Activated naive CD4-positive, alpha-beta T cell treated with anti-CD3 and anti-CD28 coated beads, Interleukin-2, amount 10 ng/mL, durations not matched to agents 7 days and 5 days (primary cell): ENCODE data around the gene STX8.

Source experiments
- CTCF ChIA-PET: fragments of 350-600 bp; sonication (Branson Sonifier 250); formaldehyde crosslinking; loops from one replicate; lab custom pipeline; 2021; ENCODE audit warnings: antibody characterized with exemption; lab: Charles Lee
- DNase-seq: peaks from one replicate; pipeline ENCODE4 v3.0.0-alpha.2; 2020
- H3K27ac Mint-ChIP-seq: one replicate; pipeline ENCODE4 v1.8.0; 2021; ENCODE audit warnings: mild to moderate bottlenecking, moderate library complexity, mixed read lengths
- H3K27me3 Mint-ChIP-seq: one replicate; pipeline ENCODE4 v1.8.0; 2021; ENCODE audit warnings: mild to moderate bottlenecking, mixed read lengths
- H3K36me3 Mint-ChIP-seq: one replicate; pipeline ENCODE4 v1.8.0; 2021; ENCODE audit warnings: mixed read lengths
- H3K4me1 Mint-ChIP-seq: one replicate; pipeline ENCODE4 v1.8.0; 2021; ENCODE audit warnings: mixed read lengths
- H3K4me3 Mint-ChIP-seq: one replicate; pipeline ENCODE4 v1.8.0; 2021; ENCODE audit warnings: mild to moderate bottlenecking, moderate library complexity, mixed read lengths
- H3K9me3 Mint-ChIP-seq: one replicate; pipeline ENCODE4 v1.8.0; 2021; ENCODE audit warnings: mixed read lengths

STX8 gene

DNA sequence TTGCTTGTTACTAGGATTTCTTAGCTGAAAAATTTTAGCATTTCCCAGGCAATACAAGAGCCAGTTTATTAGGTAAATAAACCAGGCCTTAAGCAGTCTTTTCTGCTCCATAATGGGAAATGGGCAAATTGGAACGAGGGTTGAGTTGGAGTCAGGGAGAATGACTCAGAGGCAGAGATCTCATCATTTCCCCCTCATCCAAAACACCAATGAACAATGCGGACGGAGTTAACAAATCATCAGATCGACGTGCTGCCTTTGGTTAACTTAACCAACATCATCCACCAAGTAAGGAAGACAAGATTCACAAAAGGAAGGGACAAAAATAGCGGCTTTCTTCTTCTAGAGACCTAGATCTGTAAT, 243.5 kb downstream of the STX8 start:
- CTCF ChIA-PET, result no interaction called here
- Mint-ChIP-seq H3K9me3 (peaks cover 18% of the 10 kb centered on the region), H3K4me1 (no peaks in the 10 kb centered on the region)

DNA sequence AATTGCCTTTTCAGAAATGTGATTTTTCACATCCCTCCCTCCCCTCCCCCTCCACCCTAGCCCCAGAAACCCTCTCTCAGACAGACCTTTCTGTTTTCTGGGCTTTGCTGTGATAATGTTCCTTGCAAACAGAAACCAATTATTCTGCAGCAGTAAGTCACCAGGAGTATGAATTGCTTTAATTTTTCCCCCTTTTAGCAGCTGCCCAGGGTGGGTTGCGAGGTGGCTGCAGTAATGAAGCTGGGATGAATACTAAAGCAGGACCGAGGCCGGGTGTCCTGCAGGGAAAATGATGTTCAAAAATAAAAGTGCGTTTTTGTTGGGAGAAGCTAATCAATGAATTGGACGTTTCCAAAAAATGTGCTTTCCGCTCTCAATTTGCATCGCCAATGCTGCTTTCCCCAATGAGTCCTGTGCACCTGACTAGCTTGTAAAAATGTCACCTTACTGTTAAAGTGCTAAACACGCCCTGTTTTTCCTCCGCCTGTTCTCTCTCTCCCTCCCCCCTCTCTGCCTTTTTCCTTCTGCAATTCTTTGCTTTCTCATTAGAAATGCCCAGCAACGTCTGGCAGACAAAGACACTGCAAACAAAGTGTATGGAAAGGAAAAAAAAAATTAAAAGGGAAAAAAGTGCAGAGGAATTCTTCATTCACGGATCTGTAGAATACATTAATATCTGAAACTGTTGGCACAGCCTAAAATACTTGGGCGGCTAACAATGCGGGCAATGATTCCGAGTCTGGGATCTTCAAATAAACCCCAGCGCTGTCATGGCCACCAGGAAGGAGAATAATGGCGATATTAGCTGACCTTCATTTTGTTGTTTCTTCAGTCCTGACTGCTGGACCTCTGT, 244.1 kb downstream of the STX8 start:
- Mint-ChIP-seq H3K27ac (no peak overlapping the region), H3K27me3 (peaks cover 3% of the 10 kb centered on the region), H3K4me3 (no peak overlapping the region), H3K9me3 (peaks cover 18% of the 10 kb centered on the region), H3K4me1 (no peaks in the 10 kb centered on the region), H3K36me3 (peaks cover 4% of the 10 kb centered on the region)
- no peak for DNase-seq
- CTCF ChIA-PET, result no interaction called here

More for the DNA sequence above, 243.5 kb downstream of the STX8 start:
- H3K27me3 Mint-ChIP-seq, result peaks cover under 1% of the 10 kb centered on the region
- H3K27ac Mint-ChIP-seq, result no peak overlapping the region
- H3K36me3 Mint-ChIP-seq, result peaks cover 4% of the 10 kb centered on the region
- no peak overlapping the region for H3K4me3 Mint-ChIP-seq
- DNase-seq, result no peak

DNA sequence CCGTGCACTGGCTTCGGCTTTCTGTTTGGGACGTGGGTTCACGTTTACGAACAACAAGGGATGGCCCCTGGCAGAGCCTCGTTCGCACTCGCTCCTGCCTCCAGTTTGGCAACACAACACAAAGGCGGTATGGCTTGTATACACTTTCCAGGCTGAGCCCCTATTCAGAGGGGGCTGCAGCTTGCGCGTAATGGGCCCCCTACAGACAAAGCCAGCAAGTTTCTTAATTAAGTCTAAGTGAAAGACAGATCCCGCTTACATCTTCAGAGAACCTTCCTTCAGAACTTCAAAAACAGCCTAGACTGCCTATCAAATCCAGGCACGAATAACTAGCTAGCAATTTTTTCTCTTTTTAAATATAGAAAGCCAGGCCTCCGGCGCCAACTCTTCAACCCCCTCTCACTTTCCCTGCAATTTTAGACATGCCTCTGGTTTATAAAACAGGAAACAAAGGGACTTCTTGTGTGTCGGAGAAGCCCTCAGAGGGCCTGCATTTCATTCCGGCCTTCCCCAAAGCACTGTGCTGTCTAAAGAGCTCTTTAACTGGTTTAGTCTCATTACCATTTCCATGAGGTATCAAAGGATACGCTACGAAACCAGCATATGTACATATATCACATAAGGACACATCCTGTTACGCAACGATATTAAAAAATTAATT, 244.9 kb downstream of the STX8 start:
- Mint-ChIP-seq H3K4me3 (no peak overlapping the region), H3K27me3 (peaks cover 3% of the 10 kb centered on the region), H3K36me3 (peaks cover 4% of the 10 kb centered on the region), H3K9me3 (peaks cover 18% of the 10 kb centered on the region), H3K4me1 (no peaks in the 10 kb centered on the region), H3K27ac (no peak overlapping the region)
- CTCF ChIA-PET, result no interaction called here
- DNase-seq, result no peak

DNA sequence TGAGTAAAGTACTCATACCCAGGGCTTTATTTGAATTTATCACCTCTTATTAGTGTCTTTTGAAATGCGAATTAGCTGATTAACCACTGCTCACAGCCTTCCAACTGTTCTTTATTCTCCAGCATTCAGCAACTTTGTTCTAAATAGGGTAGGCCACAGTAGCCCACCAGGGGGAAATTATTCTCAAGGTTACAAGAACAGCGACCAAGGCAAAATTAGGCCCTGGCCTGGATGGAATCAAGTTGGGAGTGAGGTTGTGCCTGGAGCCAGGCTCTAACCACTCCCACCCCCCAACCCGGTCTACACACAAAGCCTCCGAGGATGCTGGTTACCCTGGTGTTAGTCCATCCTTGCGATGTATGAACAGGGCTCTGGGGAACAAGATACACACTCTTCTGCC, 245.5 kb downstream of the STX8 start:
- Mint-ChIP-seq H3K4me1 (no peaks in the 10 kb centered on the region), H3K4me3 (no peak overlapping the region), H3K27ac (no peak overlapping the region), H3K36me3 (peaks cover 4% of the 10 kb centered on the region), H3K27me3 (peaks cover 3% of the 10 kb centered on the region), H3K9me3 (peaks cover 13% of the 10 kb centered on the region)
- no peak for DNase-seq
- CTCF ChIA-PET, result no interaction called here

DNA sequence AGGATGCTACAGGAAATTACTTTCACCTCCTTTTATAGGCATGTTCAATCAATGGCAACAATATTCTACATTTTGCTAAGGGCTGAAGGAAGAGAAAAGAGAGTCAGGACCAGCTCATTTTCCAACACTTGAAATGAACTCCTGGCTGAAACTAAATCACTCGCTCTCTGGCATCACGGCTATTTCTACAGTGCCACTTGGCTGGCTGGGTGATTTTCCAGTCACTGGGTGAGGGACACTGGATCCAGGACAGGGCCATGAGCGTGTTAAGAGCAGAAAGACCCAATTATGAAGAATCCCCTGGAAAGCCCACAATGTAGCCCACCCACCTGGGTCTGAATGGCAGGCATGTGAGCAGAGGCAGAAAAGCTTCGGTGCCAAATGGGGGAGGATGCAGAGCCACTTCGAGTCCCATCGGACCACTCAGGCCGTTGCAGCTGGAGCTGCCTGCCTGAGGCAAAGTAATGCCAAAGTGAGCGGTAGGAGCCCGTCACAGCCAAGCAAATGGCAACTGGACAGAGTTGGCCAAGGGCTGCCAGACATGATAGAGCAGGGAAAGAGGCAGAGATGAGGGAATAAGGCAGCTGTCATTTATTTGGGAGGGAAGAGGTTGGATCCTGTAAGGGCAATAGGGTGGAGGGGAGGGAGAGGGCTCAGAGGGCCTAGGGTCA, 246.2 kb downstream of the STX8 start:
- CTCF ChIA-PET, result no interaction called here
- peaks cover 3% of the 10 kb centered on the region for H3K27me3 Mint-ChIP-seq
- no peak overlapping the region for H3K4me3 Mint-ChIP-seq
- H3K27ac Mint-ChIP-seq, result no peak overlapping the region
- H3K9me3 Mint-ChIP-seq, result peaks cover 6% of the 10 kb centered on the region
- no peaks in the 10 kb centered on the region for H3K36me3 Mint-ChIP-seq
- no peaks in the 10 kb centered on the region for H3K4me1 Mint-ChIP-seq
- DNase-seq, result no peak

DNA sequence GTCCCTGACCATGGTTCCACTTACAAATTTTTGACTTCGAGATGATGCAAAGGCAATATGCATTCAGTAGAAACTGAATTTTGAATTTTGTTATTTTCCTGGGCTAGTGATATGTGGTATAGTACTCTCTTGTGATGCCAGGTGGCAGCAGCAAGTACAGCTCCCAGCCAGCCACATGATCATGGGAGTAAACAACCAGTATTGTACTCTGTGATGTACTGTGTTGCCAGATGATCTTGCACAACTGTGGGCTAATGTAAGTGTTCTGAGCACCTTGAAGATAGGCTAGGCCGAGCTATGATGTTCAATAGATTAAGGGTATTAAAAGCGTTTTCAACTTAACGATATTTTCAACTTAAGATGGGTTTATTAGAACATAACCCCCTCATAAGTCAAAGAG, 250.8 kb downstream of the STX8 start:
- Mint-ChIP-seq H3K4me3 (no peak overlapping the region), H3K4me1 (no peaks in the 10 kb centered on the region), H3K36me3 (no peaks in the 10 kb centered on the region), H3K9me3 (no peaks in the 10 kb centered on the region), H3K27me3 (peaks cover 3% of the 10 kb centered on the region), H3K27ac (no peak overlapping the region)
- CTCF ChIA-PET, result no interaction called here
- no peak for DNase-seq

DNA sequence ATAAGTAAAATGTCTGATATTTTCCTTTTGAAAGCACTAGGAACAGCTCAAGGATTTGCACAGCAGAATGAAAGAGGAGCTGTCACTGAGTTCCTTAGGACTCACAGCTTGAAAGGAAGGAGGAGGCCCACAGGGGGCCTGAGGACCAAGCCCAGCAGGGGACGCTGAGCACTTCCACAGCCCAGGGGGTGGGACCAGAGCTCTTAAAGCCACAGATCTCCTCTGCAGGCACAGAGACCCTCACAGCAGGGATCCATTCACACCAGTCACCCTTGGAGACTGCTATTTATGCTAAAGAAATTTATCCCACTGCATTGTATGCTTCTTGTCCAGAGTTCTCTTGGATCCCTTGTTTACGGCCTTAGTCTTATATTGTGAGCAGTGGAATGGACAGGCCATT, 253.3 kb downstream of the STX8 start:
- DNase-seq, result no peak
- H3K9me3 Mint-ChIP-seq, result peaks cover 7% of the 10 kb centered on the region
- H3K36me3 Mint-ChIP-seq, result no peaks in the 10 kb centered on the region
- CTCF ChIA-PET, result no interaction called here
- H3K27me3 Mint-ChIP-seq, result peaks cover 3% of the 10 kb centered on the region
- H3K4me3 Mint-ChIP-seq, result no peak overlapping the region
- no peaks in the 10 kb centered on the region for H3K4me1 Mint-ChIP-seq
- no peak overlapping the region for H3K27ac Mint-ChIP-seq

DNA sequence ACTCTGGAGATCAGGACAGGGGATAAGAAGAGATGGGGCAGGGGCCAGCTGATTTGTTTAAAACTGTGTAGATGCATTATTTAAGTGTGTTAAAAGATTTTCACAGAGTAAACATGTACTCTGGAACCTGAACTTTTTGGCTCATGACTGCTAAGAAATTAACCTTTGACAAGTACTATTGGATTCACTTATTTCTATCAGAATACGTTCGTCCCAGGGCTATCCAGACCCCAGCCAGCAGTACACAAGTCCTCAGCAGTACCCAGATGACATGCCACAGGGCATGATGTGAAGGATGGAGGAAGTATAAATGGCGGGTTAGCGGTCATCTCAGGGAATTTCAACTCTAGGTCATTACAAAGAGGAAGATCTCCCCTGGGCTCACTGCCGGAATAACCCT, 253.7 kb downstream of the STX8 start:
- DNase-seq, result no peak
- CTCF ChIA-PET, result no interaction called here
- Mint-ChIP-seq H3K4me3 (no peak overlapping the region), H3K9me3 (peaks cover 7% of the 10 kb centered on the region), H3K27me3 (peaks cover under 1% of the 10 kb centered on the region), H3K27ac (no peak overlapping the region), H3K36me3 (no peaks in the 10 kb centered on the region), H3K4me1 (no peaks in the 10 kb centered on the region)

DNA sequence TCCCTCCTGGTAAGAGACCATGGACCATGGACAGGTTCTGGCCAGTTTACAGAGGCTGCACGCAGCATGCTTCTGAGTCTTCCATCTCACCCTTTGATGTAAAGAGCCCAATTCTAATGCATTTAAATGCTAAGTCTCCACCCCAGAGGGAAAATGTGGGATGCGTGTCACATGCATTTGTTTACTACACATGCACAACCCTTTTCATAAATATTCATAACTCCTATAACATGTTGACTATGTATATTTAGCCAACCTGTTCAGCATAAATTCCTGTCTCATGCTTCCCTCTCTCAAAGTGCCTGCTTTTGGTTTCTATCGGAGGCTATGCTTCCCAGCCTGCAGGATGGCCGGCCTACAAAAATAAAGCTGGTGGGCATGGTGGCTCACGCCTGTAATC, 260.3 kb downstream of the STX8 start:
- no peaks in the 10 kb centered on the region for H3K27me3 Mint-ChIP-seq
- H3K4me3 Mint-ChIP-seq, result no peak overlapping the region
- no peak for DNase-seq
- no peaks in the 10 kb centered on the region for H3K36me3 Mint-ChIP-seq
- no peak overlapping the region for H3K27ac Mint-ChIP-seq
- H3K9me3 Mint-ChIP-seq, result peaks cover 7% of the 10 kb centered on the region
- no peaks in the 10 kb centered on the region for H3K4me1 Mint-ChIP-seq
- CTCF ChIA-PET, result no interaction called here

DNA sequence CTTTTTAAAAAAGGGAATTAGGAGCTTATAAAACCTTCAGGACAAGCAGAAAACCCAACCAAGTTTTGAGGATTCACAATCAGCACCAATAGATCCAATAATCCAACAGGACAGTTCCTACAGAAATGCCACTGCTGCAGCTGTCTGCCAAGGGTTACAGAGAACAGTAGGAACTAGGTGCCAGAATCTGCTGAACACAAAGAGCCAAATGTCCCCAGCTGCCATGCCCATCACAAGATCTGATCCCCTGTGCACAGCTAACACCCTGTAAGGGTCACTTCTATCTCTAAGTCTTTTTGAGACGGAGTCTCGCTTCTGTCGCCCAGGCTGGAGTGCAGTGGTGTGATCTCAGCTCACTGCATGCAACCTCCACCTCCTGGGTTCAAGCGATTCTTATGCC, 262.3 kb downstream of the STX8 start:
- CTCF ChIA-PET, result no interaction called here
- no peaks in the 10 kb centered on the region for H3K36me3 Mint-ChIP-seq
- no peaks in the 10 kb centered on the region for H3K27me3 Mint-ChIP-seq
- H3K4me1 Mint-ChIP-seq, result no peaks in the 10 kb centered on the region
- H3K9me3 Mint-ChIP-seq, result peaks cover 2% of the 10 kb centered on the region
- DNase-seq, result no peak
- no peak overlapping the region for H3K27ac Mint-ChIP-seq
- H3K4me3 Mint-ChIP-seq, result no peak overlapping the region

DNA sequence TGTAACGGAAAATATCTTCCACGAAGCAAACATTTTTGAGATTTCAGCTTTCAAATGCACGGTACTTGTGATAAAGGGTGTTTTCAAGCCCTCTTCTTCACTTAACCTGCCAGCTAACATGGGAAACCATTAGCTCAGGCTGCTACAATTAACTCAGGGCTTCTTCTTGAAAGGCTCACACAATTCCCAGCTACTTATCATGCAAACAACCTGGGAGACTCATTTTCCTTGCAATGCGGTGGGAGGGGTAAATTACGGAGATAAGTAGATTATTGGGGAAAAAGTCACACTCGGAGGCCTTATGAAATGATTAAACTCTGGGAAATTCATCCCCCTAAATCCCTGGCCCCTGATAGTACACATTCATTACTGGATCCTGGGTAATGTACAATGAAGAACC, 266.4 kb downstream of the STX8 start:
- DNase-seq, result no peak
- CTCF ChIA-PET, result no interaction called here
- H3K9me3 Mint-ChIP-seq, result no peaks in the 10 kb centered on the region
- H3K4me3 Mint-ChIP-seq, result no peak overlapping the region
- H3K27ac Mint-ChIP-seq, result no peak overlapping the region
- H3K36me3 Mint-ChIP-seq, result no peaks in the 10 kb centered on the region
- no peaks in the 10 kb centered on the region for H3K27me3 Mint-ChIP-seq
- H3K4me1 Mint-ChIP-seq, result no peaks in the 10 kb centered on the region

DNA sequence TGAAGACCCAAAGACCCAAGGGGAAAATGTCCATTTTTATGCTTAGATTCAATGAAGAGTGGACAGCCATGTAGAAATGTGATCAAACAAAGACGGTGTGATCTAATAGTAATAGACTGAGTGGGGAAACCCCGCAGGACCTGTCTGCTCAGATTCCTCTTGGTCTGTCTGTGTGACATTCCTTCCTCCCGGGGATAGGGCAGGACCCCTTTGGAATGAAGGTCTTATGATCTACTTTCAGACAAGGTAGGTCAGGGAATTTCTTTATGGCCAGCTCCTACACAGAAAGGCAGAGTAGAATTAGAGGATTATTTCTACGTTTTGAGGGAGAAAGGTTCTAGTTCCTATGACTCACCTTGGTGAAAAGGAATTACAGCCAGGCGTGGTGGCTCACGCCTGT, 267.6 kb downstream of the STX8 start:
- Mint-ChIP-seq H3K4me3 (no peak overlapping the region), H3K9me3 (no peaks in the 10 kb centered on the region), H3K36me3 (no peaks in the 10 kb centered on the region), H3K27ac (no peak overlapping the region), H3K4me1 (no peaks in the 10 kb centered on the region), H3K27me3 (no peaks in the 10 kb centered on the region)
- DNase-seq, result no peak
- CTCF ChIA-PET, result no interaction called here

DNA sequence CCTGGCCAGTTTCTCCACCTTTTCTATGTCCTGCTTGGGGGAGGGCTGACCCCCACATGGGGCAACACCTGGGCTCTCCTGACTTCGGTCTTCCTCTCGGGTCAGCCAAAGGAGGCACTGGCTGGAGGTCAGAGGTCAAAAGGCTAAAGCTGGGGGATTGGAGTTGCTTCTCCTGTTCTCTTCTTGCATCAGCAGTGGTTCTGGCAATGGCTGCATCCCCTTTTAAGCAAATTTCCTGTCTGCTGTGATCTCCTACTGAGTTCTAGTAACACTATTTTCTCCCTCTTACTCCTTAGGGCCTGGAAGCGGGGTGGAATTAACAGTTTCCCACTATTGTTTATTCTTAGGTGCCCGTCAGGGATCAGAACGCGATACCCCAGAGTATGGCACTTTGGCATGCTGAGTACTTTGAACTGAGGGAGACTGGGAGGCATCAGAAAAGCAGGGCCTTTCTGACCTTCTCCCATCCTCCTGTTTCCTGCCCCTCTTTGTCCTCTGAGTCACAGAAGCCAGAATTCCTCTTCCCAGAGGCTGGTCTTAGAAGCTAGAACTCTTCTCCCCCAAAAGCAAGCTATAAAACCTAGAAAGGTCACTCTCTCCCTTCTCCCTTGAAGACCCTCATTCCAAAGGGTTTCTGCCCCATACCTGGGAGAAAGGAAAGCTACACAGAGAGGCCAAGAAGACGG, 268.2 kb downstream of the STX8 start:
- Mint-ChIP-seq H3K27me3 (no peaks in the 10 kb centered on the region), H3K9me3 (no peaks in the 10 kb centered on the region), H3K36me3 (no peaks in the 10 kb centered on the region), H3K27ac (no peak overlapping the region), H3K4me1 (no peaks in the 10 kb centered on the region), H3K4me3 (no peak overlapping the region)
- CTCF ChIA-PET, result no interaction called here
- DNase-seq, result no peak

DNA sequence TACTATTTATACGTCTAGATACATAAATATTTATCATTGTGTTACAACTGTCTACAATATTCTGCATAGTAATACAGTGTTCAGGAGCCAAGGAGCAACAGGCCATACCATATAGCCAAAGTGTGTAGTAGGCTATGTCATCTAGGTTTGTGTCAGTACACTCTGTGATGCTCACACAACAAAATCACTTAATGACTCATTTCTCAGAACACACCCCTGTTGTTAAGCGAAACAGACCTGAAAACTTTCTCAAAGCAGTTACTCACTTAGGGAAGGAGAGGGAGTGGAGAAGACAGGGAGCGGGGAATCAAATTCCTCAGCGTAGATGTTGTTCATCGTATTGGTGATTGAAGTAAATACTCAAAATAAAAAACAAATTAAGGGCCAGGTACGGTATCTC, 269.5 kb downstream of the STX8 start:
- Mint-ChIP-seq H3K27ac (no peak overlapping the region), H3K36me3 (no peaks in the 10 kb centered on the region), H3K4me1 (no peaks in the 10 kb centered on the region), H3K4me3 (no peak overlapping the region), H3K9me3 (no peaks in the 10 kb centered on the region), H3K27me3 (no peaks in the 10 kb centered on the region)
- CTCF ChIA-PET, result no interaction called here
- no peak for DNase-seq
